Activated naive CD4-positive, alpha-beta T cell treated with Interleukin-2 at 50 U/mL for 16 hours (primary cell): Measurements from ENCODE around the gene BRIX1.
"Not testable (repeated sequence)": the region's sequence is repeated elsewhere in the genome, so short reads cannot be mapped to it uniquely, and the experiment has no call there.

Experiments
- DNase-seq: peaks from one replicate; pipeline ENCODE4 v3.0.0-alpha.2; 2020

Gene BRIX1

GRCh38 chr5:34915856-34916192, 313 bp downstream of the BRIX1 start:
- DNase-seq: no peak

GRCh38 chr5:34916518-34916917, 1.0 kb downstream of the BRIX1 start:
- DNase-seq: no peak

- DNase-seq: no peak
These were observed 2.5 kb downstream of the BRIX1 start for GRCh38 chr5:34918025-34918424.

GRCh38 chr5:34919077-34919476, 3.6 kb downstream of the BRIX1 start:
- no peak for DNase-seq

GRCh38 chr5:34923256-34923655, 7.7 kb downstream of the BRIX1 start:
- DNase-seq: not testable (repeated sequence)

- DNase-seq: peak; percentile 36
These were observed 8.4 kb downstream of the BRIX1 start for GRCh38 chr5:34923694-34924461.

- DNase-seq: no peak
These were observed 8.9 kb downstream of the BRIX1 start for GRCh38 chr5:34924462-34924765.

- no peak for DNase-seq
These were observed 10.9 kb downstream of the BRIX1 start for GRCh38 chr5:34926318-34926888.

GRCh38 chr5:34927785-34928184, 12.3 kb downstream of the BRIX1 start:
- DNase-seq: no peak

- no peak for DNase-seq
These were observed 12.8 kb downstream of the BRIX1 start for GRCh38 chr5:34928267-34928666.

GRCh38 chr5:34929134-34929719, 13.7 kb downstream of the BRIX1 start, which contains the start of gene DNAJC21:
TSS of gene DNAJC21 (plus strand) at chr5:34929559. CDS start at chr5:34929820, 261 bp downstream.
- peak; percentile 98 for DNase-seq

GRCh38 chr5:34929720-34930461, 14.4 kb downstream of the BRIX1 start:
- peak; percentile 85 for DNase-seq

GRCh38 chr5:34930462-34930844, 14.9 kb downstream of the BRIX1 start:
- no peak for DNase-seq

GRCh38 chr5:34930870-34931269, 15.4 kb downstream of the BRIX1 start:
- no peak for DNase-seq

GRCh38 chr5:34932947-34933346, 17.4 kb downstream of the BRIX1 start:
- no peak for DNase-seq

- DNase-seq: no peak
These were observed 26.4 kb downstream of the BRIX1 start for GRCh38 chr5:34941936-34942335.

- no peak for DNase-seq
These were observed 28.5 kb downstream of the BRIX1 start for GRCh38 chr5:34944044-34944443.

- DNase-seq: no peak
These were observed 29.0 kb downstream of the BRIX1 start for GRCh38 chr5:34944460-34945047.

- no peak for DNase-seq
These were observed 41.8 kb downstream of the BRIX1 start for GRCh38 chr5:34957321-34957720.

- DNase-seq: no peak
These were observed 42.6 kb downstream of the BRIX1 start for GRCh38 chr5:34957857-34958690.

GRCh38 chr5:34959323-34959722, 43.8 kb downstream of the BRIX1 start:
- no peak for DNase-seq

- DNase-seq: no peak
These were observed 52.0 kb downstream of the BRIX1 start for GRCh38 chr5:34967540-34967939.

- DNase-seq: no peak
These were observed 52.7 kb downstream of the BRIX1 start for GRCh38 chr5:34968258-34968657.
